NCI-H146 (cell line): ENCODE results near the gene JAM2.
"Not testable (repeated sequence)": the region's sequence is repeated elsewhere in the genome, so short reads cannot be mapped to it uniquely, and the experiment has no call there.

ENCODE experiments used
- DNase-seq: peaks from one replicate; lab custom pipeline; 2025; lab: John Stamatoyannopoulos, UW

JAM2 gene

DNA sequence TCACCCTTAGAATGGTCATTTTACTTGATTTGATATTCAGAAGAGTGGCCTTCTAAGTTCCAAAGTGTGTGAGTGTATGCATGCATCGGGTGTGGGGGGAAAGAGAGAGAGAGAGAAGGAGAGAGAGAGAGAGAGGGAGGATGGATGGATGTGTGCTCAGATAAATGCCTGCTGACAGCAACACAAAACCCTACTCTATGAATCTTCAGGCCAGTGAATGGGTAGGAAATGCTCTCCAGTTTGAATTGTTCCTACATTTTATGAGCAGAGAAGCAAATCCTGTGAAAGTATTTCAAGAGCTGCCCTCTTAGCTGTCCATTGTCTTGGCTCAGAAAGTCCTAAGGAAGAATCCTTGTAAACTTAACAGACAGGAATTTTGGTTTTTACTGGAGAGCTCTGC lies 7.4 kb downstream of the JAM2 start:
- DNase-seq, result no peak

DNA sequence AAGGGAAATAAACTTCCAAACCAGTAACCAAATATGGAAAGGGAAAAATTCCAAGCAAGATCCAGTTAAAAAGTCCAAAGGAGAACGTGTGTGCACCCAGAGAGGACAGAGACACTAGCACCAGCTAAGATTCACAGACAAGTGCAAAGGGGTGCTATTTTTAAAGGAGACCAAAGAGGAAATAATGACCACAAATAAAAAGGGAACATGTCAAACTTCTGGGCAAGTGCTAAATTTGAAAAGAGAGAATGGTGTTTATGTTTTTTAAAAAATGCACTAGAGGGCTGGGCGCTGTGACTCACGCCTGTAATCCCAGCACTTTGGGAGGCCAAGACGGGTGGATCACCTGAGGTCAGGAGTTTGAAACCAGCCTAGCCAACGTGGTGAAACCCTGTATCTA lies 8.6 kb downstream of the JAM2 start:
- DNase-seq, result no peak

DNA sequence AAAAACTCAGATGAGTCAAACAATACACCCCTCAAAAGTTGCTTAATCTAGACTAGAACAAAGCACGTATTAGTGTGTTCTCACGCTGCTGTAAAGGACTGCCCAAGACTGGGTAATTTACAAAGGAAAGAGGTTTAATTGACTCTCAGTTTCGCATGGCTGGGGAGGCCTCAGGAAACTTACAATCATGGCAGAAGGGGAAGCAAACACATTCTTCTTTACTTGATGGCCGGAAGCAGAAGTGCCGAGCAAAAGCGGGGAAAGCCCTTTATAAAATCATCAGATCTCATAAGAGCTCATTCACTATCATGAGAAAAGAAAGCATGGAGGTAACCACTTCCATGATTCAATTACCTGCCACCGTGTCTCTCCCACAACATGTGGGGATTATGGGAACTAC lies 10.1 kb downstream of the JAM2 start:
- no peak for DNase-seq

- DNase-seq, result no peak
Observed at GRCh38 chr21:25656412-25656811, 17.4 kb downstream of the JAM2 start.

GRCh38 chr21:25657140-25657539 lies 18.1 kb downstream of the JAM2 start:
- DNase-seq, result no peak

DNA sequence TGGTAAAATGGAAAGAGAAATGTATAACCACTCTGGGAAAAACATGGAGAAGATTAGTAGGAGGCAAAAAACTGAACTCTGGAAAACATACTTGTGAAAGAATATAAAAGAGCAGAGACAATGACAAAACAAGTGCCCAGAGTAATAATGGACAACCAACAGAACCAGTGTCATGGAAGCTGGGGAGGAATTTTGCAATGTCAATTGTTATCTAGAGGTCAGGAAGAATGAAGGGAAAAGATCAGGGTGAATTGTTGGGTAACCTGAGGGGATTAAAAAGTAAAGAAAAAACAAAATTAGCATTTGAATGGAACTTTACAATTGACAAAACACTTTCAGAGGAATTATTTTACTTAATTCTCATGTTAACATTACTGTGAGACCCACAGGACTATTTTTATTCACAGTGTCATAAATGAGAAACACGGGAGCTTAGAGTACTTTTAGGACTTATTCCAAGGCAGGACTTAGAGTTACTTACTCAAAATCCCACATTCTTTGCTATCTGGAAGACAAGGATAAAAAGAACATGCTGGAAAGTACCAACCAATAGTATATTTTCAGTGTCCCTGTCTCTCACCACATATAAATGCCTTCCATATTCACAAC lies 19.5 kb downstream of the JAM2 start:
- no peak for DNase-seq

DNA sequence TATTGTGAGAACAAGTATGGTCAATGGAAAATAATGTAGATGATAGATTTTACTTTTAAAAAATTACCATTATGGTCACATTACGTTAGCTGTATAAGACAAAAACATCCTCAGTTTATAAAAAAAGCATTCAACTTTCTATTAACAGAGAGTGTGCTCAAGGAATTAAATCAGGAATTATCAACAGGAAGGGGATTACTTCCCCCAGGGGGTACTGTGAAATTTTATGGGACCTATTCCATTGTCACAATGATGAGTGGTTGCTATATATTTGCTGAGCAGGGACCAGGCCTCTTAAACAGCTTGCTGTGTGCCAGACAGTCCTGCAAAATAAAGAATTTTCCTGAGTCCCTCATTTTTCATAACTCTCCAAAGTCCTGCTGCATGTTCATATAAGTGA lies 21.2 kb downstream of the JAM2 start:
- DNase-seq, result no peak

DNA sequence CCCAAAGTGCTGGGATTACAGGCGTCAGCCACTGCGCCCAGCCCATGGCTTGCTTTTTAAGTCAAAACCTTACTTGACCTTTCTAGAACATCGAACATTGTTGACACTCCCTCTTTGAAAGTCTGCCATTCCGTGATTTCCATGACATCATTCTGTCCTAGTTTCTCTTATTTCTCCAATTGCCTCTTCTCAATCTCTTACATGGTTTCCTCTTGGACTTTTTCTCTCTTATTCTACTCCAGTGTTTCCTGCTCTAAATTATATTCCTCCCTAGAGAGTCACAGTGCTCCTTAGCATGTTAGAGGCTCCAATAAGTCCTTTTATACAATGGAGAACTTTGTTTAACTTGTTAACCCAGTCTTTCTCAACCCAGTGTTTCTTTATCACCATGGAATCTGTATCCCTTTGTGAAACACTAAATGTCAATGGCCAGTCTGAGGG lies 25.5 kb downstream of the JAM2 start:
- DNase-seq, result no peak

GRCh38 chr21:25670726-25671125 lies 31.7 kb downstream of the JAM2 start:
- no peak for DNase-seq

DNA sequence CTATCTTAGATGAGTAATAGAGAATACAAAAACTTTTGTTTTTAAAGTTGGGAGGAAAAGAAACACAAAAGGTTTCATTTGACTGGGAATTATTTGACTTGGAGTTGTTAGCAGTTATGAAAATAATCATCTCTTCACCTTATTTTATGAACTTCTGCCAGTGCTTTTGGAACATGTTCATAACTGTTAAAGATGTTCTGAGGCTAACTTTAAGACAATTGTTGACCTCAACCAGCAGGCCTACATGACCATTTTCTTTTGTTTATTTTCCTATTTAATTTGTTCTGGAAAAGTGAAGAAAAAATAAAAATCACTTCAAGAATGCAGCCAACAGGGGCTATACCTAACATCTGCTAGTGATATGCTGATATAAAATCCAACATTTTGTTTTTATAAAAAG lies 37.4 kb downstream of the JAM2 start:
- no peak for DNase-seq

- DNase-seq, result no peak
Observed at GRCh38 chr21:25682382-25682781, 43.3 kb downstream of the JAM2 start.

DNA sequence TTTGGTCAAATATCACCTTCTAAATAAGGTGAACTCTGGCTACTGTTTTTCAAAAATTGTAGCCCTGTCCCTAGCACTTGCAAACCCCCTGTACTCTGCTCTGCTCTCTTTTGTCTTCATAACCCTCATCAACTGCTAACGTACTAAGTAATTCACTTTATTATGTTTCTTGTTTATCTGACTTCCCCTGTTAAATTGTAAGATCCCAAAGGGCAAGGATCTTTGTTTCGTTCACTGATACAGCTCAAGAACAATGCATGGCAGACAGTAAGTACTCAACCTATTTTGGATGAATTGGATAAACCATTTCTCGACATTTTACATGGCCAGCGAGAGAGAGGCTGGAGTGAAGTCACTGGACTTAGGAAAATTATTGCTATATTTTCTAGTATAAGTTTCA lies 48.7 kb downstream of the JAM2 start:
- DNase-seq, result no peak

- no peak for DNase-seq
Observed at GRCh38 chr21:25688275-25689155, 49.5 kb downstream of the JAM2 start.

GRCh38 chr21:25689226-25689625 lies 50.2 kb downstream of the JAM2 start:
- DNase-seq, result no peak

GRCh38 chr21:25691976-25692375 lies 52.9 kb downstream of the JAM2 start:
- no peak for DNase-seq

- not testable (repeated sequence) for DNase-seq
Observed at GRCh38 chr21:25695461-25695860, 56.4 kb downstream of the JAM2 start.

GRCh38 chr21:25700741-25701140 lies 61.7 kb downstream of the JAM2 start:
- no peak for DNase-seq

DNA sequence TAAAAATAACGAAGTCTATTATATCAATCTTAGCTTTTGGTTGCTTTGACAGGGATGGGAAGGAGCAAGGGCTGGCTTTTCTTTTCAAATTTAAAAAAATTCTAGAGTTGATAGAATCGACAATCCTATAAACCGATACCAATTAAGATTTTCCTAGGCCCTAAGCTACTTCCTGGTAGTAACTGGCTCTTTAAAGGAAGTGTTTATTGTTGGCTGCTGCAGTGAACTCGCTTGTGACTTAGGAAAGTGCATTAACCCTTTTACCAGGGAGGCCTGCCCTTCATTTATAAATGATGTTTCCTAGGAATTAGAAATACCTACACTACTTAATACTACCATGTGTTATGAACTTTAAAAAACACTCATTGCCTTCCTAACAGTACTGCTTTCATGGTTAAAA lies 62.5 kb downstream of the JAM2 start:
- no peak for DNase-seq

DNA sequence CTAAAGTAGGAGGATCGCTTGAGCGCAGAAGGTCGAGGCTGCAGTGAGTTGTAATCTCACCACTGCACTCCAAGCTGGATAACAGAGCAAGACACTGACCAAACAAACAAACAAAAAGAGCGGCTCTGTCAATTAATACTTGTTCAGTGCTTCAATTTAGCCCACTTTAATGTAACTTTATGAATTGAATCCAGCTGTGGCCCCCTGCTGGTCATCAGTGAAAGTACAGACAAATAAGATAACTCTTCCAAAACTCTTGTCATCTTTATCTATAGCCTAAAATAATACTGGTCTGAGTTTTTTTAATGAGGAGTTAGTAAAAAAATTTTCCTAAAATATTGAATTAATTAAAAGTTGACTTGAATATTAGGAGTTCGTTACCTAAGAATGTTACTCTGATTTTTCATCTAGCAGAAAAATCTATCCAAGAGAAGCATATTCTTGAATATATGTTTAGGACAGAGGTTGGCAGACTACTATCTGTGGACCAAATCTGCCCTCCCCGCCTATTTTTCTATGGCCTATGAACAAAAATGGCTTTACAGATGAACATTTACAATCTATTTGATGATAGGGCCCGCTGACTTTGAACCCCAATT lies 69.5 kb downstream of the JAM2 start:
- peak; percentile 16 for DNase-seq

DNA sequence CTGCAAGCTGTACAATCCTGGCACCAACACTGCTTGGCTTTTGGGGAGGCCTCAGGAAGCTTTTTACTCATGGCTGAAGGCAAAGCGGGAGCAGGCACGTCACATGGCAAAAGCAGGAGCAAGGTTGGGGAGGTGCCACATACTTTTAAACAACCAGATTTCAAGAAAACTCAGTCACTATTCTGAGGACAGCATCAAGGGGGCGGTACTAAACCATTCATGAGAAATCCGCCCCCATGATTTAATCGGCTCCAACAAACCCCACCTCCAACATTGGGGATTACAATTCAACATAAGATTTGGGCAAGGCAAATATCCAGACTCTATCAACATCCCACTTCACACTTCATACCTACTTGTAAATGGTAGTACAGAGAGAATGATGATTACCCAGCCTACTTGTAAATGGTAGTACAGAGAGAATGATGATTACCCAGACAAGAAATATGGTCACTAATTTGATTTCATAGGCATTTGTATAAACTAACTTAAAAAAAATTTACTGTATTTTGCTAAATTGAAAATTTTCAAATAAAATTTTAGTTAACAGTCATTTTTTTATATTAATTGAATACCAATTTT lies 70.7 kb downstream of the JAM2 start:
- DNase-seq, result no peak

GRCh38 chr21:25710550-25710949 lies 71.5 kb downstream of the JAM2 start:
- DNase-seq, result no peak

GRCh38 chr21:25714066-25714465 lies 75.0 kb downstream of the JAM2 start:
- DNase-seq, result not testable (repeated sequence)
